Right lobe of liver (tissue), 6 donors: Measurements from ENCODE around the gene VPS4B. TPM values are rescaled to one million over a fixed set of nuclear protein-coding genes. Genes with fewer than 3 reads are reported as not detected.

Experiments
- ATAC-seq, 4 donors: fragments of 200-7000 bp; cut with Tn5 transposase; one replicate each; pipeline ENCODE4 v1.9.1; 2020; ENCODE audit warnings: mild to moderate bottlenecking in 4 of 4, moderate library complexity in 4 of 4
- DNase-seq, 3 donors: peaks; one replicate each; pipeline ENCODE4 v3.0.0-alpha.2; 2020
- H3K27ac ChIP-seq, 3 donors: fragments of 200-600 bp; one replicate each; pipeline ENCODE4 v1.8.0; 2022
- H3K27me3 ChIP-seq, 2 donors: fragments of 200-600 bp; one replicate each; pipeline ENCODE4 v1.8.0; 2022
- H3K36me3 ChIP-seq, 4 donors: fragments of 200-600 bp; sonication (generic) in 1 of 4; one replicate each; pipeline versions ENCODE4 v1.5.1 to v1.8.0; 2017 to 2022; ENCODE audit warnings: control low read depth in 1 of 4
- H3K4me1 ChIP-seq, 4 donors: fragments of 200-600 bp; sonication (generic) in 1 of 4; one replicate each; pipeline versions ENCODE4 v1.5.1 to v1.8.0; 2017 to 2022; ENCODE audit warnings: control low read depth in 1 of 4
- H3K4me3 ChIP-seq, 3 donors: fragments of 200-600 bp; one replicate each; pipeline ENCODE4 v1.8.0; 2022
- H3K9me3 ChIP-seq, 4 donors: fragments of 200-600 bp; sonication (generic) in 1 of 4; one replicate each; pipeline versions ENCODE4 v1.5.1 to v1.8.0; 2017 to 2022; ENCODE audit warnings: control low read depth in 1 of 4
- CTCF ChIP-seq, 4 donors: fragments of 200-600 bp in 3 of 4; fragments of 450-650 bp in 1 of 4; IDR thresholded peaks; one replicate each; pipeline versions ENCODE4 v1.5.1 to v1.8.0; 2016 to 2022; ENCODE audit warnings: antibody characterized with exemption in 4 of 4, mild to moderate bottlenecking in 2 of 4
- POLR2A ChIP-seq: fragments of 450-650 bp; IDR thresholded peaks from one replicate; pipeline ENCODE4 v1.6.1; 2017; ENCODE audit warnings: antibody characterized with exemption, mild to moderate bottlenecking
- WGBS: methylation state at CpG from one replicate; pipeline ENCODE4 v1.1.6; 2018; ENCODE audit warnings: low coverage, low lambda C conversion rate; ENCODE audit not compliant: insufficient coverage; ENCODE audit errors: missing lambda C conversion rate; 5-methylcytosine and 5-hydroxymethylcytosine counted together
- intact Hi-C, 2 donors: fragments of 100-400 bp; cut with DNase I; formaldehyde crosslinking; loops; one replicate each; pipeline versions ENCODE4 v1.11.2 to v1.14.1; 2022
- total RNA-seq, 6 experiments: library from RNA; depleted of rRNA in 2 of 6; stranded (reverse); fragments of >200 nt in 2 of 6; fragmentation: NEBNext Ultra II Directional in 3 of 6; extraction: Animal tissue kit (Norgen Biotek cat#: 25700) in 3 of 6; gene quantifications; one replicate each; pipeline versions ENCODE4 v1.1.0 to v1.2.4, GENCODE V29; 2016 to 2023
- donor health status: DM: no; HTN: yes; CAD: no.
- donor health status: DM: no; HTN: no; CAD: no.
- donor health status: DM: no; HTN: no; CAD: no.
- donor health status: DM: no; HTN: yes; CAD: no.
- donor health status: DM: no; HTN: yes; CAD: no.

VPS4B gene
- total RNA-seq, 6 experiments from 2014 or later, result 18.3 to 30.4 (median 22.3) TPM

DNA sequence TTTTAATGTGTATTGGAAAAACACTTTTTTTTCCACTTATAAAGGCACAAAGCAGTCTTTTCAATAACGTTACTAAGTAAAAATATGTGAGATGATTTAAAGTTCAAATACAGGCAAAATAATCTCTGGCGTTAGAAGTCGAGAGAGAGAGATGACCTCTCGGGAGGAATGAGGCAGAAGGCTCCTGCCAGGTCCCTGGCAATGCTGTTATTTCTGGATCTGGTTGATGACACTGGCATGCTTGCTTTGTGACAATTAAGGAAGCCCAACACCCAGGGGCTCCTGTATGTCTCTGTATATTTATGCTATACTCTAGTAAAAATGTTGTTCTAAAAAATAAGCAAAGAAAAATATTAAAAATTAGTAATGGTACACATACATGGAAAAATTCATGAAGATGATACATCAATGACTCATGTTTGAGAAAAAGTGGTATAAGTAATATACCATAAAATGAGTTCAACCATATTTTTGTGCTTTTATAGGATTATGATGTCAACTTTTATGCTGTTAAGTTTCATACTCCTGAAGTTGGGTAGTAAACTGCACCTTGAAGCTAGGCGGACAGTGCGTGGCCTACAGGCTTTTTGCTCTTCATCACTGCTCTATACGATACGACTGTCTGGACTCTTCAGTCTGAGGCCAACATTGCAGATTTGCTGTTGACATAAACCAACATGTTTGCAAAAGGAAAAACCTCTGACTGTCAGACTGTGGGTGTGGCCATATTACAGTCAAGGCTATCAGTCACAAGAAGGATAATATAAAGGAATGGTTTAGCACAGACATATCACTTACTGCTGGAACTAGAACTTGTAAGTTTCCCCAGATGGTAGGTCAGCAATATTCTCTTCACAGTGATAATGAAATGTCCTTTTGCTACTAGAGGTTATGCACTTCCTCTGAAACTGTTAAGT is 19.8 kb downstream of the VPS4B start:
- H3K36me3 ChIP-seq, result peaks cover 0 to 48% (median 5%) of the 10 kb centered on the region in 4 donors
- H3K27me3 ChIP-seq, result no peaks in the 10 kb centered on the region
- intact Hi-C loops, result no loop called here
- WGBS, result 80% methylated on average over 8 of the region's 8 CpGs
- no peak overlapping the region for H3K4me3 ChIP-seq
- no peak for DNase-seq
- H3K27ac ChIP-seq, result no peak overlapping the region
- H3K4me1 ChIP-seq, result peaks cover 0 to 17% (median 7%) of the 10 kb centered on the region in 4 donors
- ATAC-seq, result peak in 2 of 4 donors; percentile 40 to 44
- TF ChIP-seq POLR2A (no peak), CTCF (IDR thresholded peaks at IDR 0.05) (no peak)
- no peaks in the 10 kb centered on the region for H3K9me3 ChIP-seq

GRCh38 chr18:63399300-63399699 is 23.0 kb downstream of the VPS4B start:
- ATAC-seq, result no peak
- Histone ChIP-seq H3K4me3 (no peak overlapping the region), H3K27ac (peak overlapping the region in 1 of 3 donors; percentile 44), H3K9me3 (no peaks in the 10 kb centered on the region), H3K36me3 (peaks cover 0 to 71% (median 10%) of the 10 kb centered on the region in 4 donors), H3K4me1 (peaks cover 0 to 7% (median 3%) of the 10 kb centered on the region in 4 donors), H3K27me3 (no peaks in the 10 kb centered on the region)
- DNase-seq, result no peak
- TF ChIP-seq POLR2A, result no peak
- no peak for TF ChIP-seq CTCF (IDR thresholded peaks at IDR 0.05)
- intact Hi-C loops, result no loop called here
- WGBS, result 71% methylated on average over 3 of the region's 3 CpGs

DNA sequence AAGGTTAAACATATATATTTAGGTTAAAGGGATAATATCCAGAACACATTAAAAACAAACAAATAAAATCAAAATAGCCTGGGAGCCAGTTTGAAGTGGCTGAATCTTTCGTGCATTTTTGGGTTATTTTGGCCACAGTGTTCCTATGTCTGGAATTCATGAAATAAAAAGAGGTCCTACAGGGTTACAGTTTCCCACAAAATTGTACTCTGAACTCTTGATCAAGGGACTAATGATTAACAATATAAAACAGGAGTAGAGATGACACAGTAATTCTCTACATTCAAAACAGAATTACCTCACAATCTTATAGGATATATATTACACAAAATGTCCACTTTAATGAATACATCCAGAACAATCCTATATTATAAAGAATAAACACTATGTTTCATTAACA is 24.9 kb downstream of the VPS4B start:
- H3K4me3 ChIP-seq, result peak overlapping the region in 1 of 3 donors; percentile 12
- intact Hi-C loops, result no loop called here
- H3K9me3 ChIP-seq, result no peaks in the 10 kb centered on the region
- ATAC-seq, result peak; percentile 70 to 86 (median 80)
- H3K27me3 ChIP-seq, result no peaks in the 10 kb centered on the region
- peaks cover 0 to 66% (median 6%) of the 10 kb centered on the region in 4 donors for H3K36me3 ChIP-seq
- H3K4me1 ChIP-seq, result peaks cover 0 to 7% (median 3%) of the 10 kb centered on the region in 4 donors
- H3K27ac ChIP-seq, result peak overlapping the region in 2 of 3 donors; percentile 20 to 56
- no peak for DNase-seq
- WGBS, result 21% methylated on average over 1 of the region's 1 CpG
- no peak for TF ChIP-seq POLR2A
- TF ChIP-seq CTCF (IDR thresholded peaks at IDR 0.05), result no peak

DNA sequence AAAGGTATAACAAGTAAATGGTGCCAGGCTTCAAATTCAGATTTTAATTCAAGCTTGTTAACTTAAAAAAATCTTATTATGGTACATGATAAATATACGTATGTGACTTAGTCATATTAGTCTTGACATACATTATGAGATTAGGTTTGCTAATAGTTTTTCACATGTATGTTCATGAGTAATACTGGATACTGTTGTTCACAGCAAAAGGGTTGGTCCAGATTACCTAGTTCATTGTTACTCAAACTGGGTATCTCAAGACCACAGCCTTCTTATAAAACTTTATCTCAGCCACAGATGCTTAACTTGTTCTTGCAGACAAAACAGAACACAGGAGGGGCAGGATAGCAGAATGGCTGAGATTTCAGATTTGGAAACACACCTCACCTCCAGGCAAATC is 26.8 kb downstream of the VPS4B start:
- H3K36me3 ChIP-seq, result peaks cover 0 to 66% (median 11%) of the 10 kb centered on the region in 4 donors
- H3K27ac ChIP-seq, result no peak overlapping the region
- intact Hi-C loops, result no loop called here
- H3K9me3 ChIP-seq, result no peaks in the 10 kb centered on the region
- 100% methylated on average over 1 of the region's 1 CpG for WGBS
- ATAC-seq (no peak), DNase-seq (no peak)
- H3K4me1 ChIP-seq, result peaks cover 0 to 7% (median 3%) of the 10 kb centered on the region in 4 donors
- H3K4me3 ChIP-seq, result no peak overlapping the region
- TF ChIP-seq CTCF (IDR thresholded peaks at IDR 0.05), result no peak
- TF ChIP-seq POLR2A, result no peak
- no peaks in the 10 kb centered on the region for H3K27me3 ChIP-seq
